ENCODE results near the gene ITGAV.

ITGAV gene

DNA sequence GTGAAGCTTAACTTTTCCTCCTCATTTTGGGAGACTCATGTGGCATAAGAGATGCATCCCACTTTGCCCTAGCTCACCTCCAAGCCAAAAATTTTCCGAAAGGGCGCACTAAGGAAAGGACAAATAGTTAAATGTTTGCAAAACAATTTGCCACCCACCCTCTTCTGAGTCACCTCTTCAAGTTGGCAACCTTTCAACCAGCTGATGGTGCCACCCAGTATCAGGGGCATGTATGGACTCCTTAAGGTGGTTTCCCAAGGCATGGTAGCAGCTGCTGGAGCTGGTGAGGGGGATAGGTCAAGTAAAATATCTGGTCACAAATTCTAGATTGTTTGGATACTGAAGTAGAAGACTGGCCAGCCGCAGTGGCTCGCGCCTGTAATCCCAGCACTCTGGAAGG lies 17.2 kb upstream of the ITGAV start:
- Histone ChIP-seq H3K9ac (ENCODE audit: low read depth in 1 of 2, low read length in 2 of 2) (no peak overlapping the region), H3K36me3 (ENCODE audit: control insufficient read depth in 2 of 2, insufficient read depth in 2 of 2, low read length in 2 of 2) (no peaks in the 10 kb centered on the region), H3K27me3 (ENCODE audit: control insufficient read depth in 2 of 2, insufficient read depth in 2 of 2, low read length in 2 of 2) (no peaks in the 10 kb centered on the region), H3K4me3 (ENCODE audit: low read length in 2 of 2) (no peak overlapping the region), H3K9me3 (ENCODE audit: control insufficient read depth in 2 of 2, low read length in 2 of 2) (no peaks in the 10 kb centered on the region), H3K4me1 (ENCODE audit: control insufficient read depth in 2 of 2, insufficient read depth in 2 of 2, low read length in 2 of 2) (no peaks in the 10 kb centered on the region), H3K27ac (ENCODE audit: low read depth in 2 of 2, low read length in 2 of 2) (no peak overlapping the region)

GRCh38 chr2:186573531-186573930 lies 16.3 kb upstream of the ITGAV start:
- Histone ChIP-seq H3K4me3 (ENCODE audit: low read length in 2 of 2) (no peak overlapping the region), H3K9ac (ENCODE audit: low read depth in 1 of 2, low read length in 2 of 2) (no peak overlapping the region), H3K4me1 (ENCODE audit: control insufficient read depth in 2 of 2, insufficient read depth in 2 of 2, low read length in 2 of 2) (no peaks in the 10 kb centered on the region), H3K27me3 (ENCODE audit: control insufficient read depth in 2 of 2, insufficient read depth in 2 of 2, low read length in 2 of 2) (no peaks in the 10 kb centered on the region), H3K27ac (ENCODE audit: low read depth in 2 of 2, low read length in 2 of 2) (no peak overlapping the region), H3K36me3 (ENCODE audit: control insufficient read depth in 2 of 2, insufficient read depth in 2 of 2, low read length in 2 of 2) (no peaks in the 10 kb centered on the region), H3K9me3 (ENCODE audit: control insufficient read depth in 2 of 2, low read length in 2 of 2) (no peaks in the 10 kb centered on the region)

DNA sequence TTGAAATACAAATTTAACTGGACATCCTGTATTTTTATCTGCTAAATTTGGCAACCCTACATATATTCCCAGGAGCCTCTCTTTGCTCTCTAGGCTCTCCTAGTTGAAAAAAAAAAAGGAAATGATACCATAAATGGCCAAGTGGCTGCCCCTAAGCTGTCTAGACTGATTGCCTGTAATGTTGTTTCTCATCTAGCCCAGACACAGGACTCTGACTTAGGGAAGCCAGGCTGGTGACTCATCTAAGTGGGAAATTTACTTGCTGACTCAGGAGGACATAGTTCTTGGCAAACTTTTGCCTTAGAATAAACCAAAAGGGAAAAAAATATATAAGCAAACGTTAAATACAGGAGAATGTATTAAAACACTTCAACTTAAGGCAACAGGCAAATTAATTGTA lies 14.6 kb upstream of the ITGAV start:
- Histone ChIP-seq H3K9ac (ENCODE audit: low read depth in 1 of 2, low read length in 2 of 2) (no peak overlapping the region), H3K36me3 (ENCODE audit: control insufficient read depth in 2 of 2, insufficient read depth in 2 of 2, low read length in 2 of 2) (no peaks in the 10 kb centered on the region), H3K27me3 (ENCODE audit: control insufficient read depth in 2 of 2, insufficient read depth in 2 of 2, low read length in 2 of 2) (no peaks in the 10 kb centered on the region), H3K4me1 (ENCODE audit: control insufficient read depth in 2 of 2, insufficient read depth in 2 of 2, low read length in 2 of 2) (no peaks in the 10 kb centered on the region), H3K9me3 (ENCODE audit: control insufficient read depth in 2 of 2, low read length in 2 of 2) (no peaks in the 10 kb centered on the region), H3K4me3 (ENCODE audit: low read length in 2 of 2) (no peak overlapping the region), H3K27ac (ENCODE audit: low read depth in 2 of 2, low read length in 2 of 2) (no peak overlapping the region)

- Histone ChIP-seq H3K4me1 (ENCODE audit: control insufficient read depth in 2 of 2, insufficient read depth in 2 of 2, low read length in 2 of 2) (no peaks in the 10 kb centered on the region), H3K36me3 (ENCODE audit: control insufficient read depth in 2 of 2, insufficient read depth in 2 of 2, low read length in 2 of 2) (no peaks in the 10 kb centered on the region), H3K27ac (ENCODE audit: low read depth in 2 of 2, low read length in 2 of 2) (no peak overlapping the region), H3K9me3 (ENCODE audit: control insufficient read depth in 2 of 2, low read length in 2 of 2) (no peaks in the 10 kb centered on the region), H3K4me3 (ENCODE audit: low read length in 2 of 2) (no peak overlapping the region), H3K27me3 (ENCODE audit: control insufficient read depth in 2 of 2, insufficient read depth in 2 of 2, low read length in 2 of 2) (no peaks in the 10 kb centered on the region), H3K9ac (ENCODE audit: low read depth in 1 of 2, low read length in 2 of 2) (no peak overlapping the region)
Measured at GRCh38 chr2:186575856-186576255, 14.0 kb upstream of the ITGAV start.

DNA sequence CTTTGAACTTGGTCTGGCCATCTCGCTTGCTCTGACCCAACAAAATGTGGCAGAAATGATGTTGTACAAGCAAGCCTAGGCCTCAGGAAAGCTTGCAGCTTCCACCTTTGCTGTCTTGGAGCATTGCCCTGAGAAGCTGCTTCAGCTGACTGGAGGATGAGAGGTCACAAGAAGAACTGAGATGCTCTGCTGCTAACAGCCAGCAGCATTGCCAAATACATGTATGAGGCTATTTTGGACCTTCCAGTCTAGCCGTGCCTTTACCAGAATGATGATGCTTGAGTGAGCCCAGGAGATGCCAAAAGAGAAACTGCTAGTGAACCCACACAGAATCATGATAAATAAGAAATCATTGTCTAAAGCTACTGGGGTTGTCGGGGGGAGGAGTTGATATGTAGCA lies 13.2 kb upstream of the ITGAV start:
- H3K9ac ChIP-seq (ENCODE audit: low read depth in 1 of 2, low read length in 2 of 2): no peak overlapping the region
- H3K27ac ChIP-seq (ENCODE audit: low read depth in 2 of 2, low read length in 2 of 2): no peak overlapping the region
- no peaks in the 10 kb centered on the region for H3K27me3 ChIP-seq (ENCODE audit: control insufficient read depth in 2 of 2, insufficient read depth in 2 of 2, low read length in 2 of 2)
- H3K9me3 ChIP-seq (ENCODE audit: control insufficient read depth in 2 of 2, low read length in 2 of 2): no peaks in the 10 kb centered on the region
- H3K4me1 ChIP-seq (ENCODE audit: control insufficient read depth in 2 of 2, insufficient read depth in 2 of 2, low read length in 2 of 2): no peaks in the 10 kb centered on the region
- no peaks in the 10 kb centered on the region for H3K36me3 ChIP-seq (ENCODE audit: control insufficient read depth in 2 of 2, insufficient read depth in 2 of 2, low read length in 2 of 2)
- H3K4me3 ChIP-seq (ENCODE audit: low read length in 2 of 2): no peak overlapping the region

DNA sequence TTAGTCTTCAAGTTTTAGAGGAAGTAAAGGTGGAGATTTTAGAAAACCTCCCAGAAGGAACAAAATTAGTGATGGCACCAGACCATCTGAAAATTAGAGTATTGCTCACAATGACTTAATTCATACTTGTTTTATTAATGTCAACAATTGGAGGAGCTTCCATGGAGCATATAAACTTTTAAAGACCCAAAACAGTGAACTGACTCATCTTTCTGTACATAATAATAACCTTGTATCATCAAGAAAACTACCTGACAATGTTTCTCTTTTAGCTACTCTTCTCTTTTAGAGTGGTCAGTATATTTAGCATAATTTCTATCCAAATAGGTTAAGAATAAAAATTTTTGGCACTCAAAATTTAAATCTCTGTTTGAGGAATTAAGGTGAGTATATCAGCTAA lies 7.2 kb upstream of the ITGAV start:
- no peaks in the 10 kb centered on the region for H3K36me3 ChIP-seq (ENCODE audit: control insufficient read depth in 2 of 2, insufficient read depth in 2 of 2, low read length in 2 of 2)
- no peaks in the 10 kb centered on the region for H3K27me3 ChIP-seq (ENCODE audit: control insufficient read depth in 2 of 2, insufficient read depth in 2 of 2, low read length in 2 of 2)
- H3K9ac ChIP-seq (ENCODE audit: low read depth in 1 of 2, low read length in 2 of 2): no peak overlapping the region
- H3K27ac ChIP-seq (ENCODE audit: low read depth in 2 of 2, low read length in 2 of 2): no peak overlapping the region
- no peaks in the 10 kb centered on the region for H3K4me1 ChIP-seq (ENCODE audit: control insufficient read depth in 2 of 2, insufficient read depth in 2 of 2, low read length in 2 of 2)
- H3K9me3 ChIP-seq (ENCODE audit: control insufficient read depth in 2 of 2, low read length in 2 of 2): no peaks in the 10 kb centered on the region
- H3K4me3 ChIP-seq (ENCODE audit: low read length in 2 of 2): no peak overlapping the region

GRCh38 chr2:186584053-186584452 lies 5.8 kb upstream of the ITGAV start:
- H3K9ac ChIP-seq (ENCODE audit: low read depth in 1 of 2, low read length in 2 of 2): no peak overlapping the region
- H3K36me3 ChIP-seq (ENCODE audit: control insufficient read depth in 2 of 2, insufficient read depth in 2 of 2, low read length in 2 of 2): no peaks in the 10 kb centered on the region
- H3K4me3 ChIP-seq (ENCODE audit: low read length in 2 of 2): no peak overlapping the region
- H3K27ac ChIP-seq (ENCODE audit: low read depth in 2 of 2, low read length in 2 of 2): no peak overlapping the region
- no peaks in the 10 kb centered on the region for H3K9me3 ChIP-seq (ENCODE audit: control insufficient read depth in 2 of 2, low read length in 2 of 2)
- H3K4me1 ChIP-seq (ENCODE audit: control insufficient read depth in 2 of 2, insufficient read depth in 2 of 2, low read length in 2 of 2): peaks cover 0 to 4% of the 10 kb centered on the region in 2 donors
- H3K27me3 ChIP-seq (ENCODE audit: control insufficient read depth in 2 of 2, insufficient read depth in 2 of 2, low read length in 2 of 2): no peaks in the 10 kb centered on the region

DNA sequence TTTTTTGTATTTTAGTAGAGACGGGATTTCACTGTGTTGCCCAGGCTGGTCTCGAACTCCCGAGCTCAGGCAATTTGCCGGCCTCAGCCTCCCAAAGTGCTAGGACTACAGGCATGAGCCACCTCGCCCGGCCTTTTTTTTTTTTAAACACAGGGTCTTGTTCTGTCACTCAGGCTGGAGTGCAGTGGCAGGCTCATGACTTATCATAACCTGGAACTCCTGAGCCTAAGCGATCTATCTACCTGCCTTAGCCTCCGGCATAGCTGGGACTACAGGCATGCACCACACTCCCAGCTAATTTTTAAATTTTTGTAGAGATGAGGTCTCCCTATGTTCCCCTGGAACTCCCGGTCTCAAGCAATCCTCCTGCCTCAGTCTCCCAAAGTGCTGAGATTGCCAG lies 1.4 kb upstream of the ITGAV start:
- H3K9ac ChIP-seq (ENCODE audit: low read depth in 1 of 2, low read length in 2 of 2): no peak overlapping the region
- no peaks in the 10 kb centered on the region for H3K27me3 ChIP-seq (ENCODE audit: control insufficient read depth in 2 of 2, insufficient read depth in 2 of 2, low read length in 2 of 2)
- peaks cover 0 to 6% of the 10 kb centered on the region in 2 donors for H3K4me1 ChIP-seq (ENCODE audit: control insufficient read depth in 2 of 2, insufficient read depth in 2 of 2, low read length in 2 of 2)
- H3K4me3 ChIP-seq (ENCODE audit: low read length in 2 of 2): no peak overlapping the region
- H3K27ac ChIP-seq (ENCODE audit: low read depth in 2 of 2, low read length in 2 of 2): no peak overlapping the region
- H3K9me3 ChIP-seq (ENCODE audit: control insufficient read depth in 2 of 2, low read length in 2 of 2): no peaks in the 10 kb centered on the region
- no peaks in the 10 kb centered on the region for H3K36me3 ChIP-seq (ENCODE audit: control insufficient read depth in 2 of 2, insufficient read depth in 2 of 2, low read length in 2 of 2)

GRCh38 chr2:186588940-186589611 lies 780 bp upstream of the ITGAV start:
- Histone ChIP-seq H3K9me3 (ENCODE audit: control insufficient read depth in 2 of 2, low read length in 2 of 2) (no peaks in the 10 kb centered on the region), H3K4me3 (ENCODE audit: low read length in 2 of 2) (peak overlapping the region; percentile 93 to 94), H3K9ac (ENCODE audit: low read depth in 1 of 2, low read length in 2 of 2) (peak overlapping the region; percentile 90 to 96), H3K36me3 (ENCODE audit: control insufficient read depth in 2 of 2, insufficient read depth in 2 of 2, low read length in 2 of 2) (no peaks in the 10 kb centered on the region), H3K27me3 (ENCODE audit: control insufficient read depth in 2 of 2, insufficient read depth in 2 of 2, low read length in 2 of 2) (no peaks in the 10 kb centered on the region), H3K4me1 (ENCODE audit: control insufficient read depth in 2 of 2, insufficient read depth in 2 of 2, low read length in 2 of 2) (peaks cover 0 to 6% of the 10 kb centered on the region in 2 donors), H3K27ac (ENCODE audit: low read depth in 2 of 2, low read length in 2 of 2) (peak overlapping the region; percentile 95 to 96)

DNA sequence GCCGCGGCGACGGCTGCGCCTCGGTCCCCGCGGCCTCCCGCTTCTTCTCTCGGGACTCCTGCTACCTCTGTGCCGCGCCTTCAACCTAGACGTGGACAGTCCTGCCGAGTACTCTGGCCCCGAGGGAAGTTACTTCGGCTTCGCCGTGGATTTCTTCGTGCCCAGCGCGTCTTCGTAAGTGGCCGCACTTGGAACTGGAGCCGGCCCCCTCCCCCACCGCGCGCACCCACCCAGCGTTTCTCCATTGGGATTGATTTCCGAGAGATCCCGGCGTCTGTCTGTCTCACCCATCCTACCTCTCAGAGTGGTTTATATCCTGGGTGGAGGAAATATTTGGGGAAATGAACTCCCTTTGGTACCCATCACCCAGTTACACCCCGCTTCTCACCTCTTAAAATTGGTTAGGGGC lies 498 bp downstream of the ITGAV start:
- Histone ChIP-seq H3K4me1 (ENCODE audit: control insufficient read depth in 2 of 2, insufficient read depth in 2 of 2, low read length in 2 of 2) (peaks cover 0 to 6% of the 10 kb centered on the region in 2 donors), H3K9ac (ENCODE audit: low read depth in 1 of 2, low read length in 2 of 2) (peak overlapping the region; percentile 90 to 96), H3K36me3 (ENCODE audit: control insufficient read depth in 2 of 2, insufficient read depth in 2 of 2, low read length in 2 of 2) (no peaks in the 10 kb centered on the region), H3K27ac (ENCODE audit: low read depth in 2 of 2, low read length in 2 of 2) (peak overlapping the region; percentile 95 to 96), H3K4me3 (ENCODE audit: low read length in 2 of 2) (peak overlapping the region; percentile 93 to 94), H3K27me3 (ENCODE audit: control insufficient read depth in 2 of 2, insufficient read depth in 2 of 2, low read length in 2 of 2) (no peaks in the 10 kb centered on the region), H3K9me3 (ENCODE audit: control insufficient read depth in 2 of 2, low read length in 2 of 2) (no peaks in the 10 kb centered on the region)
